HL-60 (cell line): Measurements from ENCODE around the gene MYL6B.

Experiments
- DNase-seq, 2 experiments: peaks; one replicate each; pipeline ENCODE4 v3.0.0-alpha.2; 2010 to 2020; ENCODE audit warnings: low read depth in 1 of 2, low spot score in 1 of 2
- H3K27ac ChIP-seq: fragments of 250-450 bp; sonication (Bioruptor Pico); replicated peaks from 2 replicates; pipeline ENCODE4 v1.5.1; 2020; ENCODE audit warnings: mild to moderate bottlenecking, moderate library complexity
- H3K27me3 ChIP-seq: fragments of 250-450 bp; sonication (Bioruptor Pico); 2 replicates; pipeline ENCODE4 v1.5.1; 2021; ENCODE audit warnings: mild to moderate bottlenecking, moderate library complexity; ENCODE audit not compliant: insufficient read depth, poor library complexity, severe bottlenecking
- H3K4me3 ChIP-seq: replicated peaks from 2 replicates; pipeline ENCODE4 v1.5.1; 2011; ENCODE audit warnings: mild to moderate bottlenecking, control low read depth, low read length; ENCODE audit not compliant: insufficient read depth
- CTCF ChIP-seq: IDR thresholded peaks from one replicate; pipeline ENCODE4 v1.5.1; 2011; ENCODE audit warnings: low read length, control low read depth, inconsistent platforms; ENCODE audit not compliant: insufficient read depth
- GABPA ChIP-seq: IDR thresholded peaks from 2 replicates; pipeline ENCODE4 v1.6.1; 2012; ENCODE audit warnings: low read depth
- POLR2AphosphoS5 ChIP-seq: IDR thresholded peaks from 2 replicates; pipeline ENCODE4 v1.6.1; 2012; ENCODE audit warnings: low read depth
- REST ChIP-seq: IDR thresholded peaks from 2 replicates; pipeline ENCODE4 v1.6.1; 2012; ENCODE audit warnings: low read depth; ENCODE audit not compliant: insufficient replicate concordance
- SPI1 ChIP-seq: IDR thresholded peaks from 2 replicates; pipeline ENCODE4 v1.6.1; 2012; ENCODE audit warnings: low read depth, mild to moderate bottlenecking, borderline replicate concordance

The MYL6B gene

GRCh38 chr12:56188778-56189098, 36.4 kb downstream of the MYL6B start:
- H3K27ac ChIP-seq, result peak overlapping the region; percentile 78
- H3K27me3 ChIP-seq, result no peaks in the 10 kb centered on the region
- TF ChIP-seq REST (no peak), GABPA (no peak), POLR2AphosphoS5 (no peak), SPI1 (no peak), CTCF (no peak)
- H3K4me3 ChIP-seq, result peak overlapping the region; percentile 86
- DNase-seq, result no peak

GRCh38 chr12:56189099-56189917, 36.9 kb downstream of the MYL6B start, which contains the start of gene SMARCC2:
TSS of gene SMARCC2 (minus strand) at chr12:56189483. CDS start at chr12:56189461, 22 bp downstream.
- Histone ChIP-seq H3K4me3 (peak within 1 kb of the TSS; percentile 86), H3K27ac (peak within 1 kb of the TSS; percentile 78), H3K27me3 (no peaks in the 10 kb centered on the region)
- TF ChIP-seq CTCF (peak; percentile 58), GABPA (no peak), POLR2AphosphoS5 (peak; percentile 57; the same call in 1 of the 2 replicates), SPI1 (no peak), REST (no peak)
- DNase-seq, result peak; percentile 84 to 86

GRCh38 chr12:56189918-56190694, 37.7 kb downstream of the MYL6B start:
- peak overlapping the region; percentile 71 for H3K27ac ChIP-seq
- peak overlapping the region; percentile 77 for H3K4me3 ChIP-seq
- no peaks in the 10 kb centered on the region for H3K27me3 ChIP-seq
- DNase-seq, result peak; percentile 63 to 75
- TF ChIP-seq POLR2AphosphoS5 (peak; percentile 11; the same call in 1 of the 2 replicates), CTCF (no peak), GABPA (peak; percentile 65; the same call in 1 of the 2 replicates), REST (no peak), SPI1 (no peak)
